PC-9 (cell line): ENCODE results near the gene TANGO2.

ENCODE experiments used
- EZH2 ChIP-seq: fragments of 200-600 bp; sonication (generic); IDR thresholded peaks from 2 replicates; pipeline ENCODE4 v1.8.0; 2017; ENCODE audit warnings: antibody characterized with exemption, low read depth
- TF ChIP-seq, protein P1 (sequence below): fragments of 200-600 bp; sonication (generic); conservative IDR thresholded peaks from 2 replicates; pipeline ENCODE4 v1.6.1; 2017; ENCODE audit warnings: mixed run types, antibody characterized with exemption, mild to moderate bottlenecking, moderate library complexity

DNA sequence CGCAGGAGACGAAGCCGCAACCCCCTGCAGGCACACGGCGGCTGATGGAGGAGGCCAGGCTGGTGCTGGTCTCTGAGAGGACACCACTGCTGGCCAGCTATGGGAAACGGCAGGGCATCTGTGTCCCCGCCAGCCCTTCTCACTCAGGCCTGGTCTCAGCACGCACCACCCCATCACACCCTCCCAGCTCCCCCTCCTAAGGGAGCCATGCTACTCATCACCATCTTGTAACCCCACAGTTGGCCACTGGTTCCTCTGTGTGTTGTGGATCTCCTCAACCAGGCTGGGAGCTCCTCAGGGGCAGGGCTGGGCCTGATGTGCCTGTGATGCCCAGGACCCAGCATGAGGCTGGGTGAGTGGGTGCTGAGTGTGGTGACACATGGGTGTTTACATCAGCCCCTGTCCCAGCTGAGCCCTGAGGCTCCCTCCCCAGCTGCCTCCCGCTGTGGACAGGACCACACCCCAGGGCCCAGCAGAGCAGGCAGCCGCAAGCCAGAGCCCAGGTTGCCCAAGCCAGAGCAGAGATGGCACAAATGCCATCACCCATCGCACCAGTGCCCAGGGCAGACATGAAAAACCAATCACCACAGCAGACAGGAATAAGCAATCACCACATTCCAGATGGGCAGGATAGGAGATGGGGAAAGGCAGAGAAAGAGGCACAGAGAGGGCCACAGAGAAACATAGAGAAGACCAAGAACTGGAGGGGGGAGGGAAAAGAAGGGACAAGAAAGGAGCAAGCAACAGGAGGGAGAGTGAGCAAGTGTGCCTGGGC is 12.5 kb upstream of the TANGO2 start:
- TF ChIP-seq, protein P1, sequence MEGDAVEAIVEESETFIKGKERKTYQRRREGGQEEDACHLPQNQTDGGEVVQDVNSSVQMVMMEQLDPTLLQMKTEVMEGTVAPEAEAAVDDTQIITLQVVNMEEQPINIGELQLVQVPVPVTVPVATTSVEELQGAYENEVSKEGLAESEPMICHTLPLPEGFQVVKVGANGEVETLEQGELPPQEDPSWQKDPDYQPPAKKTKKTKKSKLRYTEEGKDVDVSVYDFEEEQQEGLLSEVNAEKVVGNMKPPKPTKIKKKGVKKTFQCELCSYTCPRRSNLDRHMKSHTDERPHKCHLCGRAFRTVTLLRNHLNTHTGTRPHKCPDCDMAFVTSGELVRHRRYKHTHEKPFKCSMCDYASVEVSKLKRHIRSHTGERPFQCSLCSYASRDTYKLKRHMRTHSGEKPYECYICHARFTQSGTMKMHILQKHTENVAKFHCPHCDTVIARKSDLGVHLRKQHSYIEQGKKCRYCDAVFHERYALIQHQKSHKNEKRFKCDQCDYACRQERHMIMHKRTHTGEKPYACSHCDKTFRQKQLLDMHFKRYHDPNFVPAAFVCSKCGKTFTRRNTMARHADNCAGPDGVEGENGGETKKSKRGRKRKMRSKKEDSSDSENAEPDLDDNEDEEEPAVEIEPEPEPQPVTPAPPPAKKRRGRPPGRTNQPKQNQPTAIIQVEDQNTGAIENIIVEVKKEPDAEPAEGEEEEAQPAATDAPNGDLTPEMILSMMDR, result no peak
- TF ChIP-seq EZH2, result no peak
